Lung (tissue), 12 donors: Measurements from ENCODE around the gene PROSER2. TPM values are rescaled to one million over a fixed set of nuclear protein-coding genes. Genes with fewer than 3 reads are reported as not detected.

Source experiments
- ATAC-seq: fragments of 200-7000 bp; cut with Tn5 transposase; one replicate; pipeline ENCODE4 v1.9.1; 2020; ENCODE audit warnings: moderate number of reproducible peaks; ENCODE audit not compliant: insufficient read depth, low FRiP score
- DNase-seq, 3 donors: peaks; one replicate each; pipeline ENCODE4 v3.0.0-alpha.2; 2013 to 2017
- H3K27ac ChIP-seq, 2 donors: one replicate each; pipeline ENCODE4 v1.5.1; 2013; ENCODE audit warnings: mild to moderate bottlenecking in 2 of 2, moderate library complexity in 2 of 2, control low read depth in 1 of 2, inconsistent platforms in 1 of 2, low read depth in 1 of 2, low read length in 1 of 2
- H3K27me3 ChIP-seq, 3 donors: one replicate each; pipeline ENCODE4 v1.5.1; 2013; ENCODE audit warnings: low read length in 2 of 3; ENCODE audit not compliant: control insufficient read depth in 3 of 3, insufficient read depth in 3 of 3
- H3K36me3 ChIP-seq, 4 donors: one replicate each; pipeline ENCODE4 v1.5.1; 2013; ENCODE audit warnings: low read length in 4 of 4, mild to moderate bottlenecking in 1 of 4, moderate library complexity in 1 of 4; ENCODE audit not compliant: control insufficient read depth in 4 of 4, insufficient read depth in 4 of 4
- H3K4me1 ChIP-seq, 5 donors: one replicate each; pipeline ENCODE4 v1.5.1; 2013; ENCODE audit warnings: low read length in 5 of 5, mild to moderate bottlenecking in 2 of 5, moderate library complexity in 1 of 5; ENCODE audit not compliant: control insufficient read depth in 5 of 5, insufficient read depth in 5 of 5
- H3K4me3 ChIP-seq: one replicate; pipeline ENCODE4 v1.5.1; 2013; ENCODE audit warnings: mild to moderate bottlenecking, control low read depth, moderate library complexity
- H3K9ac ChIP-seq, 2 donors: one replicate each; pipeline ENCODE4 v1.5.1; 2013; ENCODE audit warnings: low read length in 2 of 2, control low read depth in 1 of 2; ENCODE audit not compliant: insufficient read depth in 1 of 2
- H3K9me3 ChIP-seq, 4 donors: one replicate each; pipeline ENCODE4 v1.5.1; 2013; ENCODE audit warnings: low read length in 3 of 4, mild to moderate bottlenecking in 1 of 4, moderate library complexity in 1 of 4; ENCODE audit not compliant: control insufficient read depth in 4 of 4, insufficient read depth in 3 of 4
- WGBS, 2 donors: extraction: QIAGEN DNeasy Blood & Tissue Kit; methylation state at CpG; one replicate each; pipeline ENCODE4 v1.1.7; 2013; 5-methylcytosine and 5-hydroxymethylcytosine counted together
- polyA plus RNA-seq, 2 donors: library from polyadenylated mRNA; stranded (reverse); fragments of 200-250 nt; gene quantifications; one replicate each; pipeline ENCODE4 v1.2.1, GENCODE V29; 2013
- total RNA-seq, 2 donors: library from RNA; depleted of rRNA in 1 of 2; stranded (reverse); fragments of >200 nt in 1 of 2; gene quantifications; one replicate each; pipeline ENCODE4 v1.2.1, GENCODE V29; 2014 to 2021
- TF ChIP-seq, protein P1 (sequence below): IDR thresholded peaks from 2 replicates; pipeline ENCODE4 v1.5.1; 2012; ENCODE audit warnings: mild to moderate bottlenecking; ENCODE audit errors: control extremely low read depth, extremely low read depth
- donor health status: control.
- donor health status: control.
- donor health status: Bipolar disorder and iron deficiency.
- donor health status: healthy.
- donor health status: DM: yes; HTN: yes; CAD: no.

Gene PROSER2
- total and polyA plus RNA-seq, 4 donors = 8.2 to 23.9 (median 10.3) TPM

DNA sequence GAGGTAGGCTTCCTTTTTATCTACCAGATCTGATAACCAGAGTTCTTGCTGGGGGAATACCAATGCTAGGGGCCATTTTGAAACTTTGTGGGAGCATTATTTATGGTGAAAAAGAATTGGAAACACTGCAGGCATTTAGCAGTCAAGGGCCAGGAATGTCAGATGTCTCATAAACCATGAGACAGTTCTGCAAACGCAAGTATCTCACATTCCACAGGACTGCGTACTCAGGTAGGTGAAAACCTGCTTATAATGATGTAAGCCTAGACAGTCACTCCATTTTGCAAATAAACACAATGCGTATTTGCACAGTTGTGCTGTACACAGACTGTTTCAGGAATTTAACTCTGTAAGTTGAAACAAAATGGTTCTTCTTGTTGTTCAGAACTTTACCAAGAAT lies 47.1 kb upstream of the PROSER2 start:
- Histone ChIP-seq H3K4me3 (no peak overlapping the region), H3K9me3 (no peaks in the 10 kb centered on the region), H3K27ac (no peak overlapping the region), H3K4me1 (no peaks in the 10 kb centered on the region), H3K9ac (no peak overlapping the region), H3K27me3 (no peaks in the 10 kb centered on the region), H3K36me3 (no peaks in the 10 kb centered on the region)
- 82 to 84% methylated on average over 3 of the region's 3 CpGs for WGBS, 2 donors
- ATAC-seq (no peak), DNase-seq (no peak)
- TF ChIP-seq, protein P1, sequence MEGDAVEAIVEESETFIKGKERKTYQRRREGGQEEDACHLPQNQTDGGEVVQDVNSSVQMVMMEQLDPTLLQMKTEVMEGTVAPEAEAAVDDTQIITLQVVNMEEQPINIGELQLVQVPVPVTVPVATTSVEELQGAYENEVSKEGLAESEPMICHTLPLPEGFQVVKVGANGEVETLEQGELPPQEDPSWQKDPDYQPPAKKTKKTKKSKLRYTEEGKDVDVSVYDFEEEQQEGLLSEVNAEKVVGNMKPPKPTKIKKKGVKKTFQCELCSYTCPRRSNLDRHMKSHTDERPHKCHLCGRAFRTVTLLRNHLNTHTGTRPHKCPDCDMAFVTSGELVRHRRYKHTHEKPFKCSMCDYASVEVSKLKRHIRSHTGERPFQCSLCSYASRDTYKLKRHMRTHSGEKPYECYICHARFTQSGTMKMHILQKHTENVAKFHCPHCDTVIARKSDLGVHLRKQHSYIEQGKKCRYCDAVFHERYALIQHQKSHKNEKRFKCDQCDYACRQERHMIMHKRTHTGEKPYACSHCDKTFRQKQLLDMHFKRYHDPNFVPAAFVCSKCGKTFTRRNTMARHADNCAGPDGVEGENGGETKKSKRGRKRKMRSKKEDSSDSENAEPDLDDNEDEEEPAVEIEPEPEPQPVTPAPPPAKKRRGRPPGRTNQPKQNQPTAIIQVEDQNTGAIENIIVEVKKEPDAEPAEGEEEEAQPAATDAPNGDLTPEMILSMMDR = no peak

DNA sequence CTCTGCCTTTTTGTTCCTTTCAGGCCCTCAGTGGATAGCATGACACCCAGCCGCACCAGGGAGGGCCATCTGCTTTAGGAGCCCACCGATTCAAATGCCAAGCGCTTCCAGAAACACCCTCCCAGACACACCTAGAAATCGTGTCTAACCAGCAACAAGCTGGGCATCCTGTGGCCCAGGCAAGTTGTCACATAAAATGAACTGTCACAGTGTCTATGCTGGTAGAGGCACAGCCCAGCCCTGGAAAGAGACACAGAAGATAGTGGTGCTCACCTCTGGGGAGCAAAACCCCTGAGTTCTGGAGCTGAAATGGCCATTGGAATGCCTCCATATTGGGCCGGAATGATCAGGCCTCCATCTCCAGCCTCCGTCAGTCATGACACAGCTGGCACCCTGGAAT lies 42.0 kb upstream of the PROSER2 start:
- DNase-seq = no peak
- WGBS, 2 donors = 78 to 91% methylated on average over 6 of the region's 6 CpGs

DNA sequence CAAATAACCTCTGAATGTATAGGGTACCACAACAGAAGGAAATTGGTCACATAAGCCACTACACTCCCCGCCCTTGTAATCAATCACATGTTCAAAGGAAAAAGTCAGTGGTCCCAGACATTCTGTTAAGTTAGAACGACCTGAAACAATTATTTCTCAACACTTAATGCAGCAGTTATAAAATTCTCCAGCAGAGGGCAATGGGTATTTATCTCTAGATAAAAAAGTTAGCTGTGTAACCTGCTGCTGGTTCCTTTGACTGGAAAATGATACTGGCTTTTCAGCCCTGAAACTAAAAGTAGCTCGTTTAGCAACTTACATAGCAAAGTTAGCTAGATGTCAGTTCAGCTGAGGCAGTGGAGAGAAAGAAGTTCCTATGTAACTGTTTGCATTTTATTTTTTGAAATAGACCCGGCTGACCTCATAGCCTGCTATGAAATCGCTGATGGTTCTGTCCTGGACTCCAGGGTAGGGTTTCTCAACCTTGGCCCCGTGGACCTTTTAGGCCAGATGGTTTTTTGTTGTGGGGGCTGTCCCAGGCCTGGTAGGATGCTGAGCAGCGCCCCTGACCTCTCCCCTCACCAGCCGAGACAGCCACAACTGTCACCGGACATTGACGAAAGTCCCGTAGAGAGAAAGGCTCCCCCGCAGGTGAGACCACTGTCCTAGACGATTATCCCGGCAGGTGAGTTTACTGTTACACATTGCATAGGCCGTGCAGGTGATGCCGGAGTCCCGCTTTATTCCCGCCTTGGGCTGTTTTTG lies 40.2 kb upstream of the PROSER2 start:
- H3K9ac ChIP-seq = no peak overlapping the region
- H3K4me3 ChIP-seq = no peak overlapping the region
- no peaks in the 10 kb centered on the region for H3K27me3 ChIP-seq
- TF ChIP-seq, protein P1 = peak; percentile 52
- no peak overlapping the region for H3K27ac ChIP-seq
- H3K4me1 ChIP-seq = no peaks in the 10 kb centered on the region
- ATAC-seq = peak; percentile 66
- no peaks in the 10 kb centered on the region for H3K9me3 ChIP-seq
- 71 to 77% methylated on average over 18 of the region's 18 CpGs for WGBS, 2 donors
- DNase-seq = peak in 2 of 3 donors; percentile 79 to 81
- H3K36me3 ChIP-seq = no peaks in the 10 kb centered on the region

More for the DNA sequence above, 42.0 kb upstream of the PROSER2 start:
- ATAC-seq = no peak
- no peak overlapping the region for H3K9ac ChIP-seq
- H3K27me3 ChIP-seq = no peaks in the 10 kb centered on the region
- no peak overlapping the region for H3K27ac ChIP-seq
- no peak overlapping the region for H3K4me3 ChIP-seq
- no peaks in the 10 kb centered on the region for H3K9me3 ChIP-seq
- H3K36me3 ChIP-seq = no peaks in the 10 kb centered on the region
- no peaks in the 10 kb centered on the region for H3K4me1 ChIP-seq
- TF ChIP-seq, protein P1 = no peak

DNA sequence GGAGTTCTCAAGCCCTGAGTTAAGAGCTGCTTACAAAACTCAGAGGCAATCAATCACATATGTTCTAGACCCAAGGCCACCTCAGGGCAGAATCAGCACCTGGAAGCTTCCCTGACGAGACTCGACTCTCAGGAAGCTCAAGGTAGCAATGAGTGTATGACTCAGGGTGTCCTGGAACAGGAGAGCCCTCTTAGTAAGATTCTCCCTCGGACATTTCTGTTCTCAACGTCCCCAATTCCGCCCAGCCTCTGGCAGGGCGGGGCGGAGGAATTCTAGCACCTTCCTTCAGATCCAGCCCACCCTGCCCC lies 39.6 kb upstream of the PROSER2 start:
- no peak overlapping the region for H3K27ac ChIP-seq
- no peak overlapping the region for H3K4me3 ChIP-seq
- WGBS, 2 donors = 87 to 89% methylated on average over 7 of the region's 7 CpGs
- no peaks in the 10 kb centered on the region for H3K36me3 ChIP-seq
- ATAC-seq (no peak), DNase-seq (no peak)
- H3K27me3 ChIP-seq = no peaks in the 10 kb centered on the region
- H3K9me3 ChIP-seq = no peaks in the 10 kb centered on the region
- H3K4me1 ChIP-seq = no peaks in the 10 kb centered on the region
- TF ChIP-seq, protein P1 = no peak
- no peak overlapping the region for H3K9ac ChIP-seq
